ENCODE data around the gene PCBD1. TPM values are rescaled to one million over a fixed set of nuclear protein-coding genes. Genes with fewer than 3 reads are reported as not detected.
"Not testable (repeated sequence)": the region's sequence is repeated elsewhere in the genome, so short reads cannot be mapped to it uniquely, and the experiment has no call there.

The PCBD1 gene
- polyA plus RNA-seq, 2 of the 4 experiments (the other 2 are of a cell fraction): 169 to 211 TPM

GRCh38 chr10:70920519-70920918 lies 32.2 kb upstream of the PCBD1 start:
- ChIA-PET CTCF (interaction anchor here (0.7 to 8.5 kb wide), 5 partner anchors 16 to 364 kb away, joined by 3 to 104 read pairs (median 7); partner anchors contain the start of gene TBATA), POLR2A (no interaction called here)
- WGBS (ENCODE audit: missing lambda C conversion rate): 42% methylated on average over 4 of the region's 4 CpGs
- TF ChIP-seq ELK1 (IDR thresholded peaks at IDR 0.05; ENCODE audit: low read depth, low read length): no peak
- no peak for TF ChIP-seq ZSCAN20 (CRISPR knock-in tag; IDR thresholded peaks at IDR 0.05)
- TF ChIP-seq ZFP36 (IDR thresholded peaks at IDR 0.05; ENCODE audit: borderline replicate concordance, partially characterized antibody): no peak
- no peak for TF ChIP-seq CHD4 (IDR thresholded peaks at IDR 0.05; ENCODE audit: borderline replicate concordance)
- TF ChIP-seq RFX5 (IDR thresholded peaks at IDR 0.05): no peak
- TF ChIP-seq FOSB (CRISPR knock-in tag; IDR thresholded peaks at IDR 0.05): no peak
- TF ChIP-seq JUNB (IDR thresholded peaks at IDR 0.05): no peak
- Histone ChIP-seq H3K4me3 (no peak overlapping the region), H3K4me2 (no peak overlapping the region), H3K27ac (no peak overlapping the region), H3K4me1 (no peaks in the 10 kb centered on the region), H3K9me3 (no peaks in the 10 kb centered on the region)
- ATAC-seq (no peak), DNase-seq (ENCODE audit: low read depth in 1 of 2, low spot score in 1 of 2) (no peak), FAIRE-seq (no peak)

- H3K4me2 ChIP-seq; H3K4me1 ChIP-seq; POLR2A ChIA-PET; DNase-seq (ENCODE audit: low read depth in 1 of 2, low spot score in 1 of 2); H3K27ac ChIP-seq; H3K4me3 ChIP-seq; ATAC-seq; H3K9me3 ChIP-seq; FAIRE-seq: not testable (repeated sequence)
- 58% methylated on average over 10 of the region's 10 CpGs for WGBS (ENCODE audit: missing lambda C conversion rate)
- CTCF ChIA-PET: interaction anchor here (1.0 to 7.4 kb wide), 4 partner anchors 17 to 365 kb away, joined by 3 to 67 read pairs (median 6); no protein-coding TSS in a partner anchor
Measured at GRCh38 chr10:70919906-70920305, 31.5 kb upstream of the PCBD1 start.

- Histone ChIP-seq H3K4me1 (no peaks in the 10 kb centered on the region), H3K9me3 (no peaks in the 10 kb centered on the region), H3K4me3 (no peak overlapping the region), H3K4me2 (no peak overlapping the region), H3K27ac (no peak overlapping the region)
- ChIA-PET CTCF (interaction anchor here (1.2 to 1.5 kb wide), 2 partner anchors 16 to 351 kb away, joined by 4 to 6 read pairs; no protein-coding TSS in a partner anchor), POLR2A (no interaction called here)
- ATAC-seq (no peak), FAIRE-seq (no peak), DNase-seq (ENCODE audit: low read depth in 1 of 2, low spot score in 1 of 2) (no peak)
- no peak for TF ChIP-seq USF2 (IDR thresholded peaks at IDR 0.05)
- no peak for TF ChIP-seq KDM1A (IDR thresholded peaks at IDR 0.05; ENCODE audit: low read depth)
- no peak for TF ChIP-seq TP53 (CRISPR knock-in tag; IDR thresholded peaks at IDR 0.05)
- no peak for TF ChIP-seq PHF8 (IDR thresholded peaks at IDR 0.05; ENCODE audit: borderline replicate concordance, low read depth)
- no peak for TF ChIP-seq HOXB5 (CRISPR knock-in tag; IDR thresholded peaks at IDR 0.05)
- TF ChIP-seq RAD21 (conservative IDR thresholded peaks at IDR 0.05 in 1 of 2, IDR thresholded peaks at IDR 0.05 in 1 of 2): no peak
- no peak for TF ChIP-seq RNF2 (IDR thresholded peaks at IDR 0.05; ENCODE audit: borderline replicate concordance, low read depth)
- TF ChIP-seq EHMT2 (IDR thresholded peaks at IDR 0.05; ENCODE audit: low read depth): no peak
- no peak for TF ChIP-seq ESRRA (IDR thresholded peaks at IDR 0.05; ENCODE audit: borderline replicate concordance, low read length)
- TF ChIP-seq MAX (IDR thresholded peaks at IDR 0.05): no peak
- TF ChIP-seq EHF (CRISPR knock-in tag; IDR thresholded peaks at IDR 0.05): no peak
- no peak for TF ChIP-seq FOXS1 (CRISPR knock-in tag; IDR thresholded peaks at IDR 0.05)
- 57% methylated on average over 19 of the region's 22 CpGs for WGBS (ENCODE audit: missing lambda C conversion rate)
Measured at GRCh38 chr10:70918851-70919530, 30.6 kb upstream of the PCBD1 start.
